ENCODE data around the gene USP13.

USP13 gene

GRCh38 chr3:179801856-179802255 is 149.0 kb downstream of the USP13 start:
- Mint-ChIP-seq H3K9me3 (no peaks in the 10 kb centered on the region), H3K27me3 (peaks cover 14% of the 10 kb centered on the region), H3K4me1 (ENCODE audit: low read depth) (peaks cover 3% of the 10 kb centered on the region), H3K4me3 (no peak overlapping the region), H3K36me3 (ENCODE audit: low read depth) (no peaks in the 10 kb centered on the region), H3K27ac (no peak overlapping the region)
- no peak for DNase-seq

GRCh38 chr3:179806177-179806576 is 153.3 kb downstream of the USP13 start:
- Mint-ChIP-seq H3K36me3 (ENCODE audit: low read depth) (no peaks in the 10 kb centered on the region), H3K27me3 (peaks cover 14% of the 10 kb centered on the region), H3K4me1 (ENCODE audit: low read depth) (peaks cover 3% of the 10 kb centered on the region), H3K27ac (no peak overlapping the region), H3K9me3 (no peaks in the 10 kb centered on the region), H3K4me3 (no peak overlapping the region)
- no peak for DNase-seq

- no peak for DNase-seq
- Mint-ChIP-seq H3K4me3 (no peak overlapping the region), H3K9me3 (no peaks in the 10 kb centered on the region), H3K4me1 (ENCODE audit: low read depth) (peaks cover 7% of the 10 kb centered on the region), H3K36me3 (ENCODE audit: low read depth) (no peaks in the 10 kb centered on the region), H3K27ac (no peak overlapping the region), H3K27me3 (peaks cover 14% of the 10 kb centered on the region)
Observed at GRCh38 chr3:179807588-179807987, 154.7 kb downstream of the USP13 start.

GRCh38 chr3:179809639-179810038 is 156.8 kb downstream of the USP13 start:
- Mint-ChIP-seq H3K36me3 (ENCODE audit: low read depth) (no peaks in the 10 kb centered on the region), H3K4me3 (no peak overlapping the region), H3K27ac (no peak overlapping the region), H3K9me3 (no peaks in the 10 kb centered on the region), H3K4me1 (ENCODE audit: low read depth) (peaks cover 5% of the 10 kb centered on the region), H3K27me3 (peaks cover 5% of the 10 kb centered on the region)
- DNase-seq: no peak

- Mint-ChIP-seq H3K27ac (no peak overlapping the region), H3K9me3 (no peaks in the 10 kb centered on the region), H3K4me1 (ENCODE audit: low read depth) (peaks cover 5% of the 10 kb centered on the region), H3K27me3 (no peaks in the 10 kb centered on the region), H3K36me3 (ENCODE audit: low read depth) (no peaks in the 10 kb centered on the region), H3K4me3 (no peak overlapping the region)
- DNase-seq: no peak
Observed at GRCh38 chr3:179811321-179812095, 158.7 kb downstream of the USP13 start.

- Mint-ChIP-seq H3K27ac (no peak overlapping the region), H3K4me1 (ENCODE audit: low read depth) (peaks cover 5% of the 10 kb centered on the region), H3K4me3 (no peak overlapping the region), H3K9me3 (no peaks in the 10 kb centered on the region), H3K27me3 (no peaks in the 10 kb centered on the region), H3K36me3 (ENCODE audit: low read depth) (no peaks in the 10 kb centered on the region)
- no peak for DNase-seq
Observed at GRCh38 chr3:179812096-179812382, 159.2 kb downstream of the USP13 start.

- H3K4me1 Mint-ChIP-seq (ENCODE audit: low read depth): no peaks in the 10 kb centered on the region
- no peak overlapping the region for H3K27ac Mint-ChIP-seq
- H3K4me3 Mint-ChIP-seq: no peak overlapping the region
- no peaks in the 10 kb centered on the region for H3K36me3 Mint-ChIP-seq (ENCODE audit: low read depth)
- no peak for DNase-seq
- H3K27me3 Mint-ChIP-seq: peaks cover 9% of the 10 kb centered on the region
- no peaks in the 10 kb centered on the region for H3K9me3 Mint-ChIP-seq
Observed at GRCh38 chr3:179819379-179819778, 166.5 kb downstream of the USP13 start.

- H3K27ac Mint-ChIP-seq: no peak overlapping the region
- no peaks in the 10 kb centered on the region for H3K4me1 Mint-ChIP-seq (ENCODE audit: low read depth)
- no peak for DNase-seq
- no peaks in the 10 kb centered on the region for H3K9me3 Mint-ChIP-seq
- peaks cover 12% of the 10 kb centered on the region for H3K27me3 Mint-ChIP-seq
- H3K4me3 Mint-ChIP-seq: no peak overlapping the region
- no peaks in the 10 kb centered on the region for H3K36me3 Mint-ChIP-seq (ENCODE audit: low read depth)
Observed at GRCh38 chr3:179822296-179822695, 169.5 kb downstream of the USP13 start.

- H3K27ac Mint-ChIP-seq: no peak overlapping the region
- H3K4me1 Mint-ChIP-seq (ENCODE audit: low read depth): no peaks in the 10 kb centered on the region
- no peak overlapping the region for H3K4me3 Mint-ChIP-seq
- peaks cover 8% of the 10 kb centered on the region for H3K27me3 Mint-ChIP-seq
- no peaks in the 10 kb centered on the region for H3K9me3 Mint-ChIP-seq
- H3K36me3 Mint-ChIP-seq (ENCODE audit: low read depth): no peaks in the 10 kb centered on the region
- no peak for DNase-seq
Observed at GRCh38 chr3:179825527-179826246, 172.8 kb downstream of the USP13 start.

- Mint-ChIP-seq H3K27ac (no peak overlapping the region), H3K9me3 (no peaks in the 10 kb centered on the region), H3K4me1 (ENCODE audit: low read depth) (no peaks in the 10 kb centered on the region), H3K36me3 (ENCODE audit: low read depth) (no peaks in the 10 kb centered on the region), H3K4me3 (no peak overlapping the region), H3K27me3 (peaks cover 8% of the 10 kb centered on the region)
- DNase-seq: no peak
Observed at GRCh38 chr3:179826247-179826637, 173.4 kb downstream of the USP13 start.

GRCh38 chr3:179828738-179829137 is 175.9 kb downstream of the USP13 start:
- Mint-ChIP-seq H3K4me3 (no peak overlapping the region), H3K27me3 (peaks cover 8% of the 10 kb centered on the region), H3K27ac (no peak overlapping the region), H3K9me3 (no peaks in the 10 kb centered on the region), H3K36me3 (ENCODE audit: low read depth) (no peaks in the 10 kb centered on the region), H3K4me1 (ENCODE audit: low read depth) (no peaks in the 10 kb centered on the region)
- DNase-seq: no peak

- no peak overlapping the region for H3K4me3 Mint-ChIP-seq
Observed at GRCh38 chr3:179829401-179829800, 176.6 kb downstream of the USP13 start.

GRCh38 chr3:179832333-179832854 is 179.6 kb downstream of the USP13 start:
- H3K4me1 Mint-ChIP-seq (ENCODE audit: low read depth): no peaks in the 10 kb centered on the region
- DNase-seq: no peak

More at GRCh38 chr3:179829401-179829800, 176.6 kb downstream of the USP13 start:
- Mint-ChIP-seq H3K36me3 (ENCODE audit: low read depth) (no peaks in the 10 kb centered on the region), H3K9me3 (no peaks in the 10 kb centered on the region), H3K27ac (no peak overlapping the region), H3K27me3 (peaks cover 8% of the 10 kb centered on the region), H3K4me1 (ENCODE audit: low read depth) (no peaks in the 10 kb centered on the region)
- DNase-seq: no peak

GRCh38 chr3:179833294-179833693 is 180.5 kb downstream of the USP13 start:
- Mint-ChIP-seq H3K27me3 (peaks cover 5% of the 10 kb centered on the region), H3K9me3 (no peaks in the 10 kb centered on the region), H3K27ac (no peak overlapping the region), H3K36me3 (ENCODE audit: low read depth) (no peaks in the 10 kb centered on the region), H3K4me1 (ENCODE audit: low read depth) (no peaks in the 10 kb centered on the region), H3K4me3 (no peak overlapping the region)
- no peak for DNase-seq

More at GRCh38 chr3:179832333-179832854, 179.6 kb downstream of the USP13 start:
- Mint-ChIP-seq H3K36me3 (ENCODE audit: low read depth) (no peaks in the 10 kb centered on the region), H3K27me3 (peaks cover 5% of the 10 kb centered on the region), H3K27ac (no peak overlapping the region), H3K4me3 (no peak overlapping the region), H3K9me3 (no peaks in the 10 kb centered on the region)

- no peaks in the 10 kb centered on the region for H3K4me1 Mint-ChIP-seq (ENCODE audit: low read depth)
- no peaks in the 10 kb centered on the region for H3K9me3 Mint-ChIP-seq
- DNase-seq: no peak
- H3K36me3 Mint-ChIP-seq (ENCODE audit: low read depth): no peaks in the 10 kb centered on the region
- no peaks in the 10 kb centered on the region for H3K27me3 Mint-ChIP-seq
- no peak overlapping the region for H3K4me3 Mint-ChIP-seq
- H3K27ac Mint-ChIP-seq: no peak overlapping the region
Observed at GRCh38 chr3:179837374-179837773, 184.5 kb downstream of the USP13 start.

Measured in activated T-cell treated with anti-CD3 and anti-CD28 coated beads, Interleukin-2, amount 50 U/mL, for 24 hours (primary cell).